ENCODE measurements around the gene TRMT1.

The TRMT1 gene

GRCh38 chr19:13076787-13077186 is 39.8 kb downstream of the TRMT1 start:
- DNase-seq (ENCODE audit: low read depth), result no peak
- H3K4me3 ChIP-seq (ENCODE audit: low read length), result no peak overlapping the region
- TF ChIP-seq, protein P1, sequence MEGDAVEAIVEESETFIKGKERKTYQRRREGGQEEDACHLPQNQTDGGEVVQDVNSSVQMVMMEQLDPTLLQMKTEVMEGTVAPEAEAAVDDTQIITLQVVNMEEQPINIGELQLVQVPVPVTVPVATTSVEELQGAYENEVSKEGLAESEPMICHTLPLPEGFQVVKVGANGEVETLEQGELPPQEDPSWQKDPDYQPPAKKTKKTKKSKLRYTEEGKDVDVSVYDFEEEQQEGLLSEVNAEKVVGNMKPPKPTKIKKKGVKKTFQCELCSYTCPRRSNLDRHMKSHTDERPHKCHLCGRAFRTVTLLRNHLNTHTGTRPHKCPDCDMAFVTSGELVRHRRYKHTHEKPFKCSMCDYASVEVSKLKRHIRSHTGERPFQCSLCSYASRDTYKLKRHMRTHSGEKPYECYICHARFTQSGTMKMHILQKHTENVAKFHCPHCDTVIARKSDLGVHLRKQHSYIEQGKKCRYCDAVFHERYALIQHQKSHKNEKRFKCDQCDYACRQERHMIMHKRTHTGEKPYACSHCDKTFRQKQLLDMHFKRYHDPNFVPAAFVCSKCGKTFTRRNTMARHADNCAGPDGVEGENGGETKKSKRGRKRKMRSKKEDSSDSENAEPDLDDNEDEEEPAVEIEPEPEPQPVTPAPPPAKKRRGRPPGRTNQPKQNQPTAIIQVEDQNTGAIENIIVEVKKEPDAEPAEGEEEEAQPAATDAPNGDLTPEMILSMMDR (conservative IDR thresholded peaks at IDR 0.05; ENCODE audit: low read length), result no peak

GRCh38 chr19:13076320-13076719 is 40.2 kb downstream of the TRMT1 start:
- no peak for DNase-seq (ENCODE audit: low read depth)
- no peak overlapping the region for H3K4me3 ChIP-seq (ENCODE audit: low read length)
- TF ChIP-seq, protein P1 (conservative IDR thresholded peaks at IDR 0.05; ENCODE audit: low read length), result no peak

GRCh38 chr19:13074378-13074777 is 42.2 kb downstream of the TRMT1 start:
- DNase-seq (ENCODE audit: low read depth), result no peak
- TF ChIP-seq, protein P1 (conservative IDR thresholded peaks at IDR 0.05; ENCODE audit: low read length), result no peak
- H3K4me3 ChIP-seq (ENCODE audit: low read length), result no peak overlapping the region

DNA sequence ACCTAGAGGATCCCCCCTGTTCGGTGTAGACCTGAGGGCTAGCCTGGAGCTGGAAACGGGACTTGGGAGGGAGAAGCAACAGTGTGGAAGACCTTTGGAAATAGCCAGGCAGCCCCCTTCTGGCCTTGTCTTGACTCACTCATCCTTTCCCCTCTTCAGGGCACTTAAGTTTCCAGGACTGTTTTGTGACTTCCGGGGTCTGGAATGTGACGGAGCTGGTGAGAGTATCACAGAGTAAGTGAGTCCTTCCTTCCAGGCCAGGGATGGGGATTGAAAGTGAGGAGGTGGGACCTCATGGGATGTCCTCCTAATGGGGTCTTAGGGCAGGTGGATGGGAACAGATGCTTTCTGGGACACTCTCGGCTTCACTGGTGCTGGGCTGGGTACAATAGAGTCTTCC is 43.3 kb downstream of the TRMT1 start:
- no peak for DNase-seq (ENCODE audit: low read depth)
- H3K4me3 ChIP-seq (ENCODE audit: low read length), result no peak overlapping the region
- TF ChIP-seq, protein P1 (conservative IDR thresholded peaks at IDR 0.05; ENCODE audit: low read length), result no peak

GRCh38 chr19:13072188-13072908 is 44.2 kb downstream of the TRMT1 start:
- H3K4me3 ChIP-seq (ENCODE audit: low read length), result no peak overlapping the region
- DNase-seq (ENCODE audit: low read depth), result no peak
- TF ChIP-seq, protein P1 (conservative IDR thresholded peaks at IDR 0.05; ENCODE audit: low read length), result no peak

DNA sequence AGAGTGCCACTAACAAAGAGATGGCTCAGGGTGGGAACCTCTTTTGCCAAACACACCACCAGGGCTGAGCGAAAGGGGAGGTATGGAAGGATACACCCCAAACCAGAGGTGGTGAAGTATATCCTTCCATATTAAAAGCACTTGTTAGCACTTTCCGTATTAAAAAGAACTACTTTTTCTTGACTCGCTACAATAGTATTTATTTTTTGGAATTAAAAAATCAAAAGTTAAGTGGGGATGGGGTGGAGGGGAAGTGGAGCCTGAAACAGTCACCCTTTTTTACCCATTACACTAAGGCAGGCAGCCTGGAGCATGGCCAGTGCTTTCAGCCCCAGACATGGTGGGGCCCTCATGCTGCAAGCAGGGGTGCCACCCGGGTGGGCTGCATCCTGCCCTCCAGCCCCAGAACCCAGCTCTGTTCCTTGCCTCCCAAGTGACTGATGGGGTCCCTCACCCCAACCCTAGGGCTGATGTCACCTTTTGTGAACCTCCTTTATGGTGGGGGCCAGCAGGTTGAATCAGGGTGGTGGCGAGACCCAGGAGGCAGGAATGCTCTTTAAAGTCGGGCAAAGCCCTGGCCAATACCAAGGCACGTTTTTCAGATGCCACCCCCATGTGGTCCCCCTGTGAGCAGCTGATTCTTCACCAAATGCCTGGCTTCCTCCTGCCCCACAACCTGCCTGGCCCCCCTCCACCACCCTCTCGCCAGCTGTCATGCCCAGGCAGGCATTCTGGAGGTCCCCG is 44.9 kb downstream of the TRMT1 start:
- no peak for DNase-seq (ENCODE audit: low read depth)
- TF ChIP-seq, protein P1 (conservative IDR thresholded peaks at IDR 0.05; ENCODE audit: low read length), result no peak
- H3K4me3 ChIP-seq (ENCODE audit: low read length), result no peak overlapping the region
